ENCODE results near the gene ARHGAP6.

The ARHGAP6 gene

GRCh38 chrX:11293113-11293512 lies 372.6 kb downstream of the ARHGAP6 start, which contains the start of gene AMELX:
TSS of gene AMELX (plus strand) at chrX:11293413. CDS start at chrX:11294789, 1,376 bp downstream.
- DNase-seq (ENCODE audit: low read depth, low spot score), result no peak
- no peak within 1 kb of the TSS for H3K4me3 ChIP-seq (ENCODE audit: low read length)

- no peak for DNase-seq (ENCODE audit: low read depth, low spot score)
- no peak overlapping the region for H3K4me3 ChIP-seq (ENCODE audit: low read length)
These were observed 375.2 kb downstream of the ARHGAP6 start for GRCh38 chrX:11290416-11291102.

GRCh38 chrX:11287505-11287904 lies 378.2 kb downstream of the ARHGAP6 start:
- no peak overlapping the region for H3K4me3 ChIP-seq (ENCODE audit: low read length)
- no peak for DNase-seq (ENCODE audit: low read depth, low spot score)

- H3K4me3 ChIP-seq (ENCODE audit: low read length), result no peak overlapping the region
- DNase-seq (ENCODE audit: low read depth, low spot score), result no peak
These were observed 380.1 kb downstream of the ARHGAP6 start for GRCh38 chrX:11285651-11286050.

- H3K4me3 ChIP-seq (ENCODE audit: low read length), result no peak overlapping the region
- DNase-seq (ENCODE audit: low read depth, low spot score), result no peak
These were observed 383.7 kb downstream of the ARHGAP6 start for GRCh38 chrX:11282043-11282442.

- DNase-seq (ENCODE audit: low read depth, low spot score), result no peak
- no peak overlapping the region for H3K4me3 ChIP-seq (ENCODE audit: low read length)
These were observed 392.2 kb downstream of the ARHGAP6 start for GRCh38 chrX:11273544-11273943.

GRCh38 chrX:11272863-11273262 lies 392.9 kb downstream of the ARHGAP6 start:
- no peak overlapping the region for H3K4me3 ChIP-seq (ENCODE audit: low read length)
- DNase-seq (ENCODE audit: low read depth, low spot score), result no peak

GRCh38 chrX:11272290-11272689 lies 393.4 kb downstream of the ARHGAP6 start:
- DNase-seq (ENCODE audit: low read depth, low spot score), result no peak
- no peak overlapping the region for H3K4me3 ChIP-seq (ENCODE audit: low read length)

GRCh38 chrX:11269996-11270395 lies 395.7 kb downstream of the ARHGAP6 start:
- DNase-seq (ENCODE audit: low read depth, low spot score), result no peak
- H3K4me3 ChIP-seq (ENCODE audit: low read length), result no peak overlapping the region

GRCh38 chrX:11269006-11269405 lies 396.7 kb downstream of the ARHGAP6 start:
- no peak for DNase-seq (ENCODE audit: low read depth, low spot score)
- H3K4me3 ChIP-seq (ENCODE audit: low read length), result no peak overlapping the region

- no peak for DNase-seq (ENCODE audit: low read depth, low spot score)
- no peak overlapping the region for H3K4me3 ChIP-seq (ENCODE audit: low read length)
These were observed 398.3 kb downstream of the ARHGAP6 start for GRCh38 chrX:11267425-11267824.

- DNase-seq (ENCODE audit: low read depth, low spot score), result no peak
- no peak overlapping the region for H3K4me3 ChIP-seq (ENCODE audit: low read length)
These were observed 399.1 kb downstream of the ARHGAP6 start for GRCh38 chrX:11266573-11267003.

- no peak overlapping the region for H3K4me3 ChIP-seq (ENCODE audit: low read length)
- no peak for DNase-seq (ENCODE audit: low read depth, low spot score)
These were observed 400.4 kb downstream of the ARHGAP6 start for GRCh38 chrX:11265352-11265751.

GRCh38 chrX:11264925-11265324 lies 400.8 kb downstream of the ARHGAP6 start:
- no peak for DNase-seq (ENCODE audit: low read depth, low spot score)
- H3K4me3 ChIP-seq (ENCODE audit: low read length), result no peak overlapping the region

GRCh38 chrX:11261260-11261659 lies 404.5 kb downstream of the ARHGAP6 start:
- no peak overlapping the region for H3K4me3 ChIP-seq (ENCODE audit: low read length)
- DNase-seq (ENCODE audit: low read depth, low spot score), result no peak

- no peak overlapping the region for H3K4me3 ChIP-seq (ENCODE audit: low read length)
- no peak for DNase-seq (ENCODE audit: low read depth, low spot score)
These were observed 406.3 kb downstream of the ARHGAP6 start for GRCh38 chrX:11259437-11259836.

- DNase-seq (ENCODE audit: low read depth, low spot score), result no peak
- no peak overlapping the region for H3K4me3 ChIP-seq (ENCODE audit: low read length)
These were observed 408.0 kb downstream of the ARHGAP6 start for GRCh38 chrX:11257711-11258110.

GRCh38 chrX:11257290-11257689 lies 408.4 kb downstream of the ARHGAP6 start:
- no peak for DNase-seq (ENCODE audit: low read depth, low spot score)
- no peak overlapping the region for H3K4me3 ChIP-seq (ENCODE audit: low read length)

- H3K4me3 ChIP-seq (ENCODE audit: low read length), result no peak overlapping the region
- DNase-seq (ENCODE audit: low read depth, low spot score), result no peak
These were observed 411.2 kb downstream of the ARHGAP6 start for GRCh38 chrX:11254417-11255109.

GRCh38 chrX:11244636-11245035 lies 421.1 kb downstream of the ARHGAP6 start:
- no peak for DNase-seq (ENCODE audit: low read depth, low spot score)
- no peak overlapping the region for H3K4me3 ChIP-seq (ENCODE audit: low read length)

GRCh38 chrX:11242704-11243103 lies 423.0 kb downstream of the ARHGAP6 start:
- H3K4me3 ChIP-seq (ENCODE audit: low read length), result no peak overlapping the region
- no peak for DNase-seq (ENCODE audit: low read depth, low spot score)

Measured in Jurkat, Clone E6-1 (cell line).